OCI-LY1 (cell line): ENCODE measurements around the gene NOS3.

Experiments used
- H2AFZ ChIP-seq: fragments of 200-600 bp; sonication (generic), shearing (Covaris generic); 2 replicates; pipeline ENCODE4 v1.6.0; 2014; ENCODE audit warnings: antibody characterized with exemption, mild to moderate bottlenecking, low read length
- H3F3A ChIP-seq: fragments of 200-600 bp; sonication (generic), shearing (Covaris generic); 2 replicates; pipeline ENCODE4 v1.6.0; 2014; ENCODE audit warnings: mild to moderate bottlenecking, antibody characterized with exemption, low read length, moderate library complexity; ENCODE audit not compliant: insufficient read depth
- H3K27ac ChIP-seq: fragments of 200-600 bp; sonication (generic); 2 replicates; pipeline ENCODE4 v1.5.1; 2014; ENCODE audit warnings: low read length, mixed run types, mild to moderate bottlenecking, low read depth; ENCODE audit not compliant: poor library complexity, severe bottlenecking
- H3K27me3 ChIP-seq: fragments of 200-600 bp; sonication (generic); 2 replicates; pipeline ENCODE4 v1.6.0; 2014; ENCODE audit warnings: antibody characterized with exemption, mild to moderate bottlenecking, low read length, moderate library complexity; ENCODE audit not compliant: insufficient read depth
- H3K36me3 ChIP-seq: fragments of 200-600 bp; sonication (generic); 2 replicates; pipeline ENCODE4 v1.6.1; 2014; ENCODE audit warnings: mild to moderate bottlenecking, antibody characterized with exemption, low read length, moderate library complexity, mixed read lengths; ENCODE audit not compliant: insufficient read depth
- H3K4me1 ChIP-seq: fragments of 200-600 bp; sonication (generic); 2 replicates; pipeline ENCODE4 v1.5.1; 2014; ENCODE audit warnings: mild to moderate bottlenecking, low read length, moderate library complexity; ENCODE audit not compliant: insufficient read depth, severe bottlenecking
- H3K4me2 ChIP-seq: fragments of 200-600 bp; sonication (generic), shearing (Covaris generic); 2 replicates; pipeline ENCODE4 v1.6.1; 2014; ENCODE audit warnings: low read length
- H3K4me3 ChIP-seq: fragments of 200-600 bp; sonication (generic); 2 replicates; pipeline ENCODE4 v1.5.1; 2014; ENCODE audit warnings: low read length, low read depth, mild to moderate bottlenecking, mixed read lengths; ENCODE audit not compliant: poor library complexity, severe bottlenecking
- H3K79me2 ChIP-seq: fragments of 200-600 bp; shearing (Covaris generic); 2 replicates; pipeline ENCODE4 v1.6.1; 2016; ENCODE audit warnings: mixed run types, low read length, mixed read lengths; ENCODE audit not compliant: insufficient read depth
- H3K9ac ChIP-seq: fragments of 200-600 bp; sonication (generic), shearing (Covaris generic); 2 replicates; pipeline ENCODE4 v1.6.1; 2014; ENCODE audit warnings: mild to moderate bottlenecking, low read length, mixed read lengths
- H3K9me2 ChIP-seq: fragments of 200-600 bp; sonication (generic), shearing (Covaris generic); 2 replicates; pipeline ENCODE4 v1.6.1; 2014; ENCODE audit warnings: low read depth, mild to moderate bottlenecking, low read length, mixed read lengths
- H3K9me3 ChIP-seq: fragments of 200-600 bp; shearing (Covaris generic); 2 replicates; pipeline ENCODE4 v1.6.1; 2014; ENCODE audit warnings: low read length, mixed read lengths
- H4K20me1 ChIP-seq: fragments of 200-600 bp; sonication (generic), shearing (Covaris generic); 2 replicates; pipeline ENCODE4 v1.6.0; 2016; ENCODE audit warnings: mild to moderate bottlenecking, low read length; ENCODE audit not compliant: insufficient read depth
- EZH2 ChIP-seq: fragments of 200-600 bp; sonication (generic), shearing (Covaris generic); IDR thresholded peaks from 2 replicates; pipeline ENCODE4 v1.8.0; 2017; ENCODE audit warnings: borderline replicate concordance, mixed run types, mild to moderate bottlenecking, antibody characterized with exemption, low read length, moderate library complexity, mixed read lengths
- TF ChIP-seq, protein P1 (sequence below): fragments of 200-600 bp; sonication (generic), shearing (Covaris generic); IDR thresholded peaks from 2 replicates; pipeline ENCODE4 v1.5.1; 2017; ENCODE audit warnings: mild to moderate bottlenecking, antibody characterized with exemption, low read length, moderate library complexity, mixed read lengths

NOS3 gene

DNA sequence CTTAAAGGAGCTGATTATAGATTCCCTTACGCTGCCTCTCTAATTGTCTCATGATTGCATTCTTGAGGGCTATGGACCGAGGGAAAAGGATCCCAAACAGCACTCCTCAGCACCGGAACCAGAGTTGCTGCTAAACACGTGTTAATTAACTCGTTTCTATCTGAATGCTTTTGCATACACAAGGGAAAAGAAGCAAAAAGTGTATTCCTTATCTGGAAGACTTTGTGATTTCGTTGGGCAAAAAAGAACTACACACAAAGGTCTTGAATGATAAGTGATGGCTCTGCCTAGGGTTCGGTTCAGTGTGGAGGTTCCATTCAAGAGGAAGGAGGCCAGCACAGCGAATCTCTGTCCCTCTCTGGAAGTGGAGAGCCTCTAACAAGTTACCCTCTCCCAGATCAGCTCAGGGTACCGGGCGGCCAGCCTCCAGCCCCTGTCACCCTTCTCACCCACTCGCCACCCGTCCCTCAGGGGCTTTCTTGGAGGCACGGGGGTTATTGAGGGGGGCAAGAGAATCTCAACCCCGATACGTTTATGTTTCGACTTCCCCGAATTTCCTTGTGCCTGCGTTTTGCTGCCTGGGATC, 68.1 kb downstream of the NOS3 start:
- Histone ChIP-seq H3K4me1 (peaks cover 41% of the 10 kb centered on the region), H3K79me2 (no peaks in the 10 kb centered on the region; the same call in 1 of the 2 replicates), H3K9me2 (no peaks in the 10 kb centered on the region), H3K9me3 (no peaks in the 10 kb centered on the region), H3K36me3 (peaks cover 3% of the 10 kb centered on the region; the same call in 1 of the 2 replicates), H4K20me1 (no peaks in the 10 kb centered on the region), H3F3A (0 out of 2 replicates have a peak, but pooled peaks cover 7% of the 10 kb centered on the region), H3K9ac (peak overlapping the region; percentile 79), H3K4me3 (peak overlapping the region; percentile 90), H3K4me2 (peak overlapping the region; percentile 85), H3K27ac (peak overlapping the region; percentile 82), H3K27me3 (no peaks in the 10 kb centered on the region), H2AFZ (0 out of 2 replicates have a peak overlapping the region, but pooled peaks have one; percentile 5)
- TF ChIP-seq, protein P1, sequence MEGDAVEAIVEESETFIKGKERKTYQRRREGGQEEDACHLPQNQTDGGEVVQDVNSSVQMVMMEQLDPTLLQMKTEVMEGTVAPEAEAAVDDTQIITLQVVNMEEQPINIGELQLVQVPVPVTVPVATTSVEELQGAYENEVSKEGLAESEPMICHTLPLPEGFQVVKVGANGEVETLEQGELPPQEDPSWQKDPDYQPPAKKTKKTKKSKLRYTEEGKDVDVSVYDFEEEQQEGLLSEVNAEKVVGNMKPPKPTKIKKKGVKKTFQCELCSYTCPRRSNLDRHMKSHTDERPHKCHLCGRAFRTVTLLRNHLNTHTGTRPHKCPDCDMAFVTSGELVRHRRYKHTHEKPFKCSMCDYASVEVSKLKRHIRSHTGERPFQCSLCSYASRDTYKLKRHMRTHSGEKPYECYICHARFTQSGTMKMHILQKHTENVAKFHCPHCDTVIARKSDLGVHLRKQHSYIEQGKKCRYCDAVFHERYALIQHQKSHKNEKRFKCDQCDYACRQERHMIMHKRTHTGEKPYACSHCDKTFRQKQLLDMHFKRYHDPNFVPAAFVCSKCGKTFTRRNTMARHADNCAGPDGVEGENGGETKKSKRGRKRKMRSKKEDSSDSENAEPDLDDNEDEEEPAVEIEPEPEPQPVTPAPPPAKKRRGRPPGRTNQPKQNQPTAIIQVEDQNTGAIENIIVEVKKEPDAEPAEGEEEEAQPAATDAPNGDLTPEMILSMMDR: no peak
- no peak for TF ChIP-seq EZH2

DNA sequence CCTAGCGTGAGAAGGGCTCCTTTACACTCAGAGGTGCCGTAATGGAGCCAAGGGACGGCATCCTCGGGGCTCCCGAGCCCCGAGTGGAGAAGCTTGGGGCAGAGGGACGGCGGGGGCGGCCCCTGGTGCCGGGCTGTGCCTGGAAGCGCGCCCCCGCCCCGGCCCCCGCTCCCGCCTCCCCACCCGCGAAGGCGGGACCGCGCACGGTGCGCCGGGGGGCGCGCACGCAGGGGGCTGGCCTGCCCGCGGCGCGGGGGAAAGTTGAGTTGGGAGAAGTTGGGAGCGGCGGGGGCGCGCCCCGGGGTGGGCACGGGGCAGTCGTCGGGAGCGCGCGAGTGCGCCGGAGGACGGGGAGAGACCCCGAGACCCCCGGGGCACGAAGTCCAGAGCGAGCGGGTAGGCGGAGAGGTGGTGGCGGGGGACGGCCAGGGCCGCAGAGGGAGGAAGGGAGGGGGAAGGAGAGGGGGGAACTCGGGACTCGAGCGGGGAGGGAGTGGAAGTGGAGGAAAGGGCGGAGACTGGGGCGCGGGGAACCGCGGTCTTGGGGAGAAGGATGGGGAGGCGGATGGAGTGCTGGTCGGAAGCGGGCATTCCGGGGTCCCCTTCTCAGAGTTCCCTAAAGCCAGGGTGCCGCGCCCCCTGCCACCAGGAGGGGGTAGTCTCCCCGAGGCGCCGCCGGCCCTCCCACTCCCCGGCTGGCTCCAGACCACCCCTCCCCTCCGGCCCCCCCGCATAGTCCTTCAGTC, 68.7 kb downstream of the NOS3 start, which contains the start of gene SLC4A2:
Gene SLC4A2 (plus strand): TSS at position 223 of the 746 bp plus-strand sequence. CDS start 2,399 bp downstream, outside the sequence.
- Histone ChIP-seq H3K27ac (peak within 1 kb of the TSS; percentile 82), H3K4me1 (peaks cover 41% of the 10 kb centered on the region)

DNA sequence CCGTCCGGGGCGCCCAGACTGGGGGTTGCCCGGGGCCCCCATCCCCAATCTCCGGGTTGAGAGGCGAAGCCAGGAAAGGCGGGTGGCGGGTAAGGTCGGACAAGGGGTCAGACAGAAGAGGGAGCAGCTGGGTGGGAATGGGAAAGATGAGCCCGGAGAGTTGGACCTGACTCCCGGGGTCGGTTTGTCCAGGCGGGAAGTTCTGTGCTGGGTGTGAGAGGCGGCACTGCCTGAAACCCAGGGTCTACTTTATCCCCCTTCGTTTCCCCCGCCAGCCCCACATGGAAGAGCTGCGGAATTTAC, 69.2 kb downstream of the NOS3 start:
- Histone ChIP-seq H3K9ac (peak overlapping the region; percentile 79), H3K27ac (peak overlapping the region; percentile 62), H4K20me1 (no peaks in the 10 kb centered on the region), H3K9me3 (no peaks in the 10 kb centered on the region), H3K4me1 (peaks cover 41% of the 10 kb centered on the region), H3K4me2 (peak overlapping the region; percentile 85), H3K36me3 (peaks cover 11% of the 10 kb centered on the region), H3K9me2 (no peaks in the 10 kb centered on the region), H3K79me2 (no peaks in the 10 kb centered on the region; the same call in 1 of the 2 replicates), H2AFZ (no peak overlapping the region), H3K27me3 (no peaks in the 10 kb centered on the region), H3F3A (0 out of 2 replicates have a peak, but pooled peaks cover 7% of the 10 kb centered on the region), H3K4me3 (peak overlapping the region; percentile 90)
- TF ChIP-seq, protein P1: no peak
- TF ChIP-seq EZH2: no peak

More for the DNA sequence above, 68.7 kb downstream of the NOS3 start, which contains the start of gene SLC4A2:
- H3K79me2 ChIP-seq: no peaks in the 10 kb centered on the region; the same call in 1 of the 2 replicates
- no peaks in the 10 kb centered on the region for H3K9me2 ChIP-seq
- H3K36me3 ChIP-seq: peaks cover 6% of the 10 kb centered on the region
- H3K4me3 ChIP-seq: peak within 1 kb of the TSS; percentile 90
- peak within 1 kb of the TSS; percentile 79 for H3K9ac ChIP-seq
- H3K9me3 ChIP-seq: no peaks in the 10 kb centered on the region
- H3K27me3 ChIP-seq: no peaks in the 10 kb centered on the region
- peak within 1 kb of the TSS; percentile 85 for H3K4me2 ChIP-seq
- TF ChIP-seq, protein P1: peak; percentile 68
- TF ChIP-seq EZH2: no peak
- 0 out of 2 replicates have a peak, but pooled peaks cover 7% of the 10 kb centered on the region for H3F3A ChIP-seq
- no peaks in the 10 kb centered on the region for H4K20me1 ChIP-seq
- 0 out of 2 replicates have a peak within 1 kb of the TSS, but pooled peaks have one; percentile 5 for H2AFZ ChIP-seq
